PFSK-1 (cell line): ENCODE results near the gene C3orf33.

Experiments used
- FOXP2 ChIP-seq: optimal IDR thresholded peaks from 2 replicates; pipeline ENCODE3; 2011; ENCODE audit warnings: borderline replicate concordance, control low read depth, inconsistent platforms; ENCODE audit not compliant: insufficient read depth; ENCODE audit errors: extremely low read length, extremely low read depth
- POLR2AphosphoS5 ChIP-seq: IDR thresholded peaks from 2 replicates; pipeline ENCODE4 v1.6.1; 2012; ENCODE audit warnings: low read depth, mild to moderate bottlenecking, control low read depth, low read length, moderate library complexity
- SIN3A ChIP-seq: IDR thresholded peaks from 2 replicates; pipeline ENCODE4 v1.6.1; 2012; ENCODE audit warnings: mild to moderate bottlenecking, low read length, moderate library complexity, borderline replicate concordance; ENCODE audit not compliant: insufficient read depth
- TAF1 ChIP-seq: IDR thresholded peaks from 2 replicates; pipeline ENCODE4 v1.6.1; 2012; ENCODE audit warnings: low read length, control low read depth, borderline replicate concordance; ENCODE audit not compliant: insufficient read depth
- TF ChIP-seq, protein P1 (sequence below), 2 experiments: IDR thresholded peaks; 2 replicates each; pipeline versions ENCODE4 v1.6.1 to v1.8.0; 2011 to 2012; ENCODE audit warnings: low read depth in 2 of 2, low read length in 2 of 2, control low read depth in 1 of 2, inconsistent platforms in 1 of 2, mild to moderate bottlenecking in 1 of 2, moderate library complexity in 1 of 2; ENCODE audit not compliant: insufficient read depth in 1 of 2

The C3orf33 gene

DNA sequence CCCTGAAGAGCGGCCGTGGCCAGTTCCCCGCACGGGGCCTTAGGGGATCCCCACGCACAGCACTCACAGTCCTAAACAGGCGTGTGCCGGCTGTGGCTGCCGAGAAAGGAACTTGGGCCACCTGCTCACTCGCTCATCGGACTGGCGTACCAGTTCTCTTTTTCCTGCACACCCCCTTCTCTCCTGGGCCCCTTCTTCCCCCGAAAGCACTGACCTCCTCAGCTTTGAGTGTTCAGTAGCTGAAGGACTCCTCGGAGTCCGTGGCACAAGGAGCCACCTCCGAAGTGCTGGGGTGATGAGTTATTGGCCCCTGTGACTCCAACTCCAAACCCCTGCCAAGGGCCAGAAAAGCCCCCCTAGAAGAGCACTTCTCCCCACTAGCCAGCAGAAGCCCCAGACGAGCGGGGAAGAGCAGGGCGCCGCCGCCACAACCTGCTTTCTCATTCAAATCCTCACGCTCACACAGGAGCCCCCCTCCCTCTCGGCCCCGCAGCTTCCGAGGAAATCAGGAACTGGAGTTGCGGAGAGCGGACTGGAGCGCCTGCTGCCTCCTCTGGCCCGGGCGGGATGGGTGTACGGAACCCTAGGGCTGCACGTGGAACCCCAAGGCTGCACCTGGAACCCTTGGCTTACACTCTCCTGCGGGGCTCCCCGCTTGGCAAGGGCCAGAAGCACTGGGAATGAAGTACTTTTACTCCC lies 61.3 kb downstream of the C3orf33 start, which contains the start of gene PLCH1:
PLCH1 (minus strand) TSS at position 446 of the 699 bp plus-strand sequence. CDS start 40,847 bp downstream, outside the sequence.
- peak; percentile 18; the same call in 1 of the 2 replicates for TF ChIP-seq POLR2AphosphoS5
- no peak for TF ChIP-seq SIN3A

DNA sequence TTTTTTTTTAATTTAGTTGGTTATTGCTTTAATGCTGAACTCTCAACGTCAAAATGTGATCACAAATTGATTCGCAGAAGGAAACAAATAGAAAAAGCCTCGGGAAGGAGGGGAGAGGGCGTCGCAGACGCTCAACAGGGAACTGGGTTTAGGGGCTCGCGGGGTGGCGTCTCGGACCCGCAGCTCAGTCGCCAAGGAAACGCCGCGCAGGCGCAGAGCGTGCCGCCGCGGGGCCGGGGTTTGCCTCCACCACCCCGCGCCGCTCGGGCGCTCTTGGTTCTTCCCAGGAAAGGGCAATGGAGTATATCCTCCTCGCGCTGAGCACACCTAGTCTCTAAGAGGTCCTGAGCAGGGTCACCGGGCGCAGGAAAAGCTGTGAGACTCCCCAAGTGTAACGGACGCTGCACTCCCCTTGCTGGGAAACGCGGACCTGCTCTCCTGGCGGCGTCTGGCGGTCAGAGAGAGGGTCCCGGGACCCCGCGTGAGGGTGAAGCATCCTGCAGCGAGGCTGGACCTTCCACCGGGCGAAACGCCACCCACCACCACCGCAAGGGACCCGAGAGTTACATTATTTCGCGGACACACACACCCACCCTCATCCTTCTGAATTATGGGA lies 62.0 kb downstream of the C3orf33 start:
- TF ChIP-seq SIN3A (peak; percentile 55; the same call in 1 of the 2 replicates), FOXP2 (peak; percentile 24), TAF1 (0 out of 2 replicates have a peak, but pooled peaks have one; percentile 31), POLR2AphosphoS5 (no peak; the same call in 1 of the 2 replicates)
- TF ChIP-seq, protein P1, sequence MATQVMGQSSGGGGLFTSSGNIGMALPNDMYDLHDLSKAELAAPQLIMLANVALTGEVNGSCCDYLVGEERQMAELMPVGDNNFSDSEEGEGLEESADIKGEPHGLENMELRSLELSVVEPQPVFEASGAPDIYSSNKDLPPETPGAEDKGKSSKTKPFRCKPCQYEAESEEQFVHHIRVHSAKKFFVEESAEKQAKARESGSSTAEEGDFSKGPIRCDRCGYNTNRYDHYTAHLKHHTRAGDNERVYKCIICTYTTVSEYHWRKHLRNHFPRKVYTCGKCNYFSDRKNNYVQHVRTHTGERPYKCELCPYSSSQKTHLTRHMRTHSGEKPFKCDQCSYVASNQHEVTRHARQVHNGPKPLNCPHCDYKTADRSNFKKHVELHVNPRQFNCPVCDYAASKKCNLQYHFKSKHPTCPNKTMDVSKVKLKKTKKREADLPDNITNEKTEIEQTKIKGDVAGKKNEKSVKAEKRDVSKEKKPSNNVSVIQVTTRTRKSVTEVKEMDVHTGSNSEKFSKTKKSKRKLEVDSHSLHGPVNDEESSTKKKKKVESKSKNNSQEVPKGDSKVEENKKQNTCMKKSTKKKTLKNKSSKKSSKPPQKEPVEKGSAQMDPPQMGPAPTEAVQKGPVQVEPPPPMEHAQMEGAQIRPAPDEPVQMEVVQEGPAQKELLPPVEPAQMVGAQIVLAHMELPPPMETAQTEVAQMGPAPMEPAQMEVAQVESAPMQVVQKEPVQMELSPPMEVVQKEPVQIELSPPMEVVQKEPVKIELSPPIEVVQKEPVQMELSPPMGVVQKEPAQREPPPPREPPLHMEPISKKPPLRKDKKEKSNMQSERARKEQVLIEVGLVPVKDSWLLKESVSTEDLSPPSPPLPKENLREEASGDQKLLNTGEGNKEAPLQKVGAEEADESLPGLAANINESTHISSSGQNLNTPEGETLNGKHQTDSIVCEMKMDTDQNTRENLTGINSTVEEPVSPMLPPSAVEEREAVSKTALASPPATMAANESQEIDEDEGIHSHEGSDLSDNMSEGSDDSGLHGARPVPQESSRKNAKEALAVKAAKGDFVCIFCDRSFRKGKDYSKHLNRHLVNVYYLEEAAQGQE (IDR thresholded peaks at IDR 0.05; ENCODE audit: insufficient read depth in 1 of 2, low read depth in 2 of 2, low read length in 2 of 2) = no peak

DNA sequence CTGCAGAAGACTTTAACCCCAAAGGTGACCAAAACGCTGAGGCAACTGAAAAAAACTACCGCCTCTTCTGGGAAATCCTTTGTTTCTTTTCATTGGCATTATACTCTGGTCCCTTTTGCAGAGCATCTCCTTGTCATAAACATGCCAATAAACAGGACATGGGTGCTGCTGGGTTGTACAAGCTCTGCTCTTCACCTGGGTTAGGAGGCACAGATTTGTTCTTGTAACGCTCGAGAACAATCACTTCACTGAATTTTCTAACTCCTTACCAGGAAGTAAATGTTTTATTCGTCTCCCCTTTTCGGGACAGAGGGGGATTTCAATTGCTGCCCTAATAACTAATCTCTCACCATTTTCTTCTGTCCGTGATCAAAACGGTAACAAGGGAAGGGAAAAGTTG lies 62.5 kb downstream of the C3orf33 start:
- no peak for TF ChIP-seq POLR2AphosphoS5
- TF ChIP-seq SIN3A = no peak
- no peak for TF ChIP-seq FOXP2
- no peak for TF ChIP-seq TAF1
- TF ChIP-seq, protein P1 (IDR thresholded peaks at IDR 0.05; ENCODE audit: insufficient read depth in 1 of 2, low read depth in 2 of 2, low read length in 2 of 2) = no peak

DNA sequence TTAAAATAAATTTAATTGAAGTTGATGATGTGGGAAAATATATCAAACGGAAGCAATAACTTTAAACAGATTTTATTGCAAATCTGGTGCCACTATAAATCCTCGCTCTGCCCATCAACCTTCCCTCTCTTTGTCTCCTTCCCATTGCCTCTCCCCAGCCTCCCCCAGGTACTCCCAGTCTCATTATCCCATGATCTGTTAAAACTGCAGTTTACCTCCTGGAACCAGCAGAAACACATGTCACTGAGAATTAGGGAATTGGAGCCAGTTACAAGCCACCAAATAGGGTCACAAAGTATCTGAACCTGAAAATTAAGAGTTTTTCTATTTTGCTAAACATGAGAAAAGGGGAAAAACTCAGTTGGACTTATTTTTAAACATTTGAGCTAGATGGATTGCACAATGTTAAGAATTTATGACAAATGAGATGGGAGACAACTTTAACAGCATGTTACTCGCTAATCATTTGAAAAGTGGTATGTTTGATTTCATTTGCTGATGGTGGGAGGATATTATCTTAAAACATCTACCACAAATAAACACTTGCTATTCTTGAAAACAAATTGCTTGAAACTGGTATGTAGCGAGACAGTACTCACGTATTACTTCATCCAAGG lies 63.6 kb downstream of the C3orf33 start:
- no peak for TF ChIP-seq SIN3A
- TF ChIP-seq POLR2AphosphoS5 = no peak
- TF ChIP-seq FOXP2 = no peak
- TF ChIP-seq, protein P1 (IDR thresholded peaks at IDR 0.05; ENCODE audit: insufficient read depth in 1 of 2, low read depth in 2 of 2, low read length in 2 of 2) = no peak
- no peak for TF ChIP-seq TAF1

DNA sequence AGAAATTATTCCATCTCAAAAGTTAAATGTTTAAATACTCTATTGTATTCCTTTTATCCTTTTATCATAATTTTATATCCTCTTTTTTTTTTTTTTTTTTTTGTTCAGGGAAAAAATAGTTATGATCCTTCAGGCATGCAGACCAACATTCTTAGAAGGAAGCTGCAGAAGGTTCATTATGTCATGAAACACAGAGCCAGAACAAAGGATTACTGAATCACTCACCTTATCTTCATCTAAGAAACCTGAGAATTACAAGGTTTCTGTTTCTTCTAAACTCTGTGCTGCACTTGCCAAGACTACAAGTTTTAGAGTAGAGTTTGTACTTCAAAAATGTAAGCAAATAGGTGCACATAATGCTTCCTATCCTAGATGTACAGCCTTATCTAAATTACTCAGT lies 64.5 kb downstream of the C3orf33 start:
- TF ChIP-seq SIN3A = no peak

DNA sequence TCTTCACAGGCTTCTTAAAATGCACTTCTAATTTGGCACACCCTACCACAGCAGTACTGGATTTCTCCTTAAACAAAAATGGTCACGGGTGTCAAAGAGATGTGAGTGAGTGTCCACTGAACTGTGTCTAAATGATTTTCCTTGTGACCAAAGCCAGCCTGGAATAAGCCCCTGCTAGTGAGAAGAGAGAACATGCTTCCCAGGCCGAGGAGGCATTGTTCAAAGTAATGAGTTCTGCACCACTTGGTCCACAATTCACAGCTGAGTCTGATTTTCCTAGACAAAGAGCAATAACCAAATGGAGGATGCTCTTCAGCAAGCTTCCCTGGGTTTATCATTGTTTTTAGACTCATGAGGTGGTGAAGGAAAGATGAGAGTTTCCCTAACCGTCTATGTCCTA lies 65.0 kb downstream of the C3orf33 start:
- TF ChIP-seq POLR2AphosphoS5 (no peak), SIN3A (no peak), TAF1 (no peak), FOXP2 (no peak)
- TF ChIP-seq, protein P1 (IDR thresholded peaks at IDR 0.05; ENCODE audit: insufficient read depth in 1 of 2, low read depth in 2 of 2, low read length in 2 of 2) = no peak
